Kidney glomerular epithelial cell (primary cell): ENCODE measurements around the gene MFSD6.
A peak's percentile ranks its signal among the peaks of the same experiment; 100 is the strongest.
"Not testable (repeated sequence)": the region's sequence is repeated elsewhere in the genome, so short reads cannot be mapped to it uniquely, and the experiment has no call there.

Source experiments
- DNase-seq: peaks from one replicate; lab custom pipeline; 2025; lab: John Stamatoyannopoulos, UW

The MFSD6 gene

DNA sequence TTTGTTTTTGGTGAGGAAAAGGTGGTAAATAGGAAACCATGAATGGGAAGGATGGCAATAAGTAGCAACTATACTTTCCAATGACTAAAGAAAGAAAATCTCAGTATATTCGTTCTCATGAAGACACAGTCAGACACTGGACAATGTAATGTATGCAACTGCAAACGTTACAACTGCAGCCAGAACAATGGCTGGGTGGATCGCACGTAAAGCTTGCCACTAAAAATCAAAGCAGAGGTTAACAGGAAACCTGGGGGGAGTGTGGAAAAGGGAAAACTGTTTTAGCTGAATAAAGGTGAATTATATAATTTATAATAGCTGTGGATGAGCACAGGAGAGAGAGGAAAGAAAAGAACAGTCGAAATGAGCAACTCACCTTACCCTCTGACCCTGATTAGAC lies 93.1 kb downstream of the MFSD6 start:
- no peak for DNase-seq

DNA sequence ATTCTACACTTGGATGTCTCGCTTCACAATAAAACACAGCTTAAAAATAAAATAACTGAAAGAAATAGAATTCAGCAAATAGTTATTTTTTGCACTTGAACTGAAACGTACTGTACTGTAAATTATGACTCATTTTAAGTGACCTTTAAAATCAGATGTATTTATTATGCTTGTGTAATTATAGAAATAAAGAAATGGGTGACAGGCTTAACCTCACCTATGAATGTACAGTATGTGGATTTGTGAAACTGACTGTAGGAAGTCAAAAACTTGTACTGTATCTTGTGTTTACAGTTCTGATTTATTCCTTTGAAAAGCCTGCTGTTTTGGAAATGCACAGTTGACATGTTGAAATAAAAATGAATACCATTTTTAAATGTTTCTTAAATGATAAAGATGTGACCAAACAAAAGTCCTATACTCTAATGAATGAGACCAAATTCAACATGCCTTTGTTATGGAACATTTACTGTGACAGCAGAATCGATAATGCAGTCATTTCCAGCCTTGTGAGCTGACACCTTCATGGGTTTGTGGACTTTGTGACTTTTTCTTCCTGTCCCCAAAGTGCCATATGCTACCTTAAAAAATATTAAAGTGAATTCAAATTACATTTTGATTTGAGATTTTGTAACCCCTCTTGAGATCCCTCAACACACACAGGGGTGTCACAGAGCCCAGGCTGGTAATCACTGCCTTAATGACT lies 93.7 kb downstream of the MFSD6 start:
- no peak for DNase-seq

DNA sequence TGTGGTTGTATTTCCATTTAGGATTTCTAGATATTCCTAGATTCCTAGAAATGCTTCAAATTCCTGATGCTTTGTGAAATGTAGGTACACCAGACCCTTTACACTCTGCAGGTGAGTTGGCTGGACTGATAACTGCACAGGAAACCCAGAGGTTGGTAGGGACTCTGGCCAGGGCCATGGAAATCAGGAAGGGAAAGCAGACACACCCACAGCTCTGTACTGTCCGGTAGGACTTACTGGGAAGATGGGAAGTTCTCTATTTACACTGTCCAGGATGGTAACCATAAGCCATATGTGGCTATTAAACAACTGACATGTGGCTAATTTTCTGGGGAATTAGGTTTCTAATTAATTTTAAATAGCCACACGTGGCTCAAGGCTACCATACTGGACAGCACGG lies 94.9 kb downstream of the MFSD6 start:
- DNase-seq: no peak

DNA sequence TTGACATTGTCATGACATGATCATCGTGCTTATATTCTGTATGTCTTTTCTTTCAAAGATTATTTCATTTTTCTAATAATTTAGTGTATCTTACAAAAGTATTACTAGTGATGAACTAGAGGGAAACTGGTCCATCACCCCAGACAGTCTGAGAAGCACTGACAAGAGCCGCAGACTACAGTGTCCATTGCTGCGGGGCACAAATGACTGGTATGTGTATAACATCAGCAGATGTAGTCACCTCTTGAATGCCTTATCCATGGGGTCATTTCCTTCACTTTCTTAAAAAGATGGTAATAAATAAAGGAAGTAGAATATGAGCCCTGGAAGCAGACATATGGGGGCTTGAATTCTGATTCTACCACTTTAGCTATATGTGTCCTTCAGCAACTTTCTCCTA lies 96.8 kb downstream of the MFSD6 start:
- no peak for DNase-seq

DNA sequence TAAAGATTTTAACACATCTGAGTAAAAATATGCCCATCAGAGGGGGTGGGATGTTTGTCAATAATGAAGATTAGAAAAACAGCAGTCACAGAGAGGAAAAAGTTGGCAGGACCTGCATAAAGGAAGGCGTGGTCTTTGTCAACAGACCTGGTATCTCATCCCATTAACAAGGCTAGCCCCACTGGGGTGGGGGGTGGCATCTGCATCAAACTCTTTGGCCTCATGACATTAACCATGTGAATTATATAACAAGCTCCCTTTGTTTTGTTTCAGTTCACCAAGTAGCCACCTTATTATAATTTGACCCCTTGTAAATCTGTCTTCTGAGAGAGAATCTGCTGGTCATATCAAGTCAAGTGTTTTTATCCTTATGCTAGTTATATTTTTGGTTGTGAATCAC lies 97.5 kb downstream of the MFSD6 start:
- DNase-seq: no peak

DNA sequence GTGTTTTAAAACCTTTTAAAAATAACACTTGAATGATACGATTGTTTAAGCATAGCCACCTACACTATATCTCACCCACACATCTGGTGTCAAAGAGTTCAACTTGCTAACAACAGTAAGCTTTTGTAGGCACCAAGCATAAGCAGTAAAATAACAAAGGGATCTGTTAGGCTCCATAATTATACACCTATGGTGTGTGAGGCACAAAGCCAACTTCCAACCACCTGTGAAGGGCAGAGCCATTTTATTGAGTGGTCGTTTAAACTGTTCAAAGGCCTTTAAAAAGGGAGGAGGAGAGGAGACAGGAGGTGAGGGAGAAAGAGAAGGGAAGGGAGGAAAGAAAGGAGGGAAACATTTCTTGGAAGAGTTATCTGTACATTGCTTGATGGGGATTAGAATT lies 98.5 kb downstream of the MFSD6 start:
- DNase-seq: no peak

DNA sequence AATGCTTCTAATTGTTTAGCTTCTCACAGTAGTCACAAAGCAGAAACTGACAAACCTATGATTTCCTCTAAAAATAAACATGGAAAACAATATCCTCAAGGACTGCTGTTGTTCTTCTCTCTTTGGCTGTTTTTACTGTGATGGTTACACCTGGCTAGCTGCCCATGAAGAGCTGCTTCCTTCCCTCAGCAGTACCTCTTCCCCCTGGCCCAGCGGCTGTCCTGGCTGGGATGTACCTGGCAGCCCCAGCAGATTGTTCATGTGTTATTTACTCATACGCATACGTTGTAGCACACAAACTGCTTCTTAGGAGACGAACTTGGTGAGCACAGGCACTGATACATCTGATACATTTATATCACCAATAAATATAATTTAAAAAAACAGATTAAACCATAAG lies 99.0 kb downstream of the MFSD6 start:
- DNase-seq: no peak

DNA sequence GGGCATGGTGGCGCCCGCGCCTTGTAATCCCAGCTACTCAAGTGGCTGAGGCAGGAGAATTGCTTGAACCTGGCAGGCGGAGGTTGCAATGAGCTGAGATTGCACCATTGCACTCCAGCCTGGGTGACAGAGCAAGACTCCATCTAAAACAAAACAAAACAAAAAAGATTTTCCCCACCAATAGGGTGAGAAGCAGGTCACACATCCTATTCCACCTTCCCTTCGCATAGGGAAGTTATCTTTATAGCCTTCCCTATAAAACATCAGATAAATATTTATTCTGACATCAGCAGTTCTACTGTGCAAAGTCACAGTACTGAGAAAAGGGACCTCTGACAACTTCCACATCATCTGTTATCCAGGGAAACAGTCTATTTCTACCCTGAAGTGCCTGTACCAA lies 101.7 kb downstream of the MFSD6 start:
- DNase-seq: not testable (repeated sequence)

DNA sequence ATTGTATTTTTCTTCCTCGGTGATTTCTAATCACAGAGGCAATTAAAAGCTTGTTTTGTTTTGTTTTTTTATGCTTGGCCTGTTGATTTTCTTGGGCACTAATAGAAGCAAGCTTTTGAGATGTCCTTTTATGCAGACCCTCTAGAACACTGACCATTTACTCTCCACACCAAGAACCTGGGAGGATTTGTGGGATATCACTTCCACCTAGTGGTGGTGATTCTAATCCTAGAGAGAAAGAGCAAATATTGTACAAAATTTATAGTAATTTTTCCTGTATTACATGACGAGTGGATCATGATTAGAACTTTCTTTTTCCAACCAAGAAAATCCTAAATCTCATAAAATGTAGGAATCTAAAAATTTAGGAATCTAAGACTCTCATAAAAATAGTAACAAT lies 102.9 kb downstream of the MFSD6 start:
- DNase-seq: peak; percentile 6

DNA sequence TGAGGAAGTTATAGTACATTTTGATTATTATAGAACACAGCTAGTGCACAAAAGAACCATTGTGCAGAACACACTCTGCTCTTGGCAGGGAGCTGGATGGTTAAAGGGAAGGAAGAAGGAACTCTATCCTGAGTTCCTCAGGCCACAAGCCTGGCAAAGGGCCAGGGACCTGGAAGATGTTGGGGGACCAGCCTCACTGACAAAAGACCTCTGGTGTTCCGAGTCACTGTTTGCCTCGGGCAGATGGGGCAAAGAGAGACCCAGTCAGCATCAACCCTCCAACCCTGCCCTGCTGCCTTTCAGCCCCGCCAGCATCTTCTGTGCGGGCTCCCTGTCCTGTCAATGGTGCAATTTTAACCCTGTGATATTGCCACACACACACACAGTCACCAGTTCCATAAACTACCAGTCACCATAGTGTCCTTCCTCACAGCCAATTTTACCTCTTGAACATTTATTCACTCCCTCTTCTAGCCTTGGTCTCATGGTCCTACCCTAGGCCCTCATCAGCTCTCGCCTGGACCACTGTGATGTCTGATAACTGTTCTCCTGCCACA lies 104.5 kb downstream of the MFSD6 start:
- no peak for DNase-seq

DNA sequence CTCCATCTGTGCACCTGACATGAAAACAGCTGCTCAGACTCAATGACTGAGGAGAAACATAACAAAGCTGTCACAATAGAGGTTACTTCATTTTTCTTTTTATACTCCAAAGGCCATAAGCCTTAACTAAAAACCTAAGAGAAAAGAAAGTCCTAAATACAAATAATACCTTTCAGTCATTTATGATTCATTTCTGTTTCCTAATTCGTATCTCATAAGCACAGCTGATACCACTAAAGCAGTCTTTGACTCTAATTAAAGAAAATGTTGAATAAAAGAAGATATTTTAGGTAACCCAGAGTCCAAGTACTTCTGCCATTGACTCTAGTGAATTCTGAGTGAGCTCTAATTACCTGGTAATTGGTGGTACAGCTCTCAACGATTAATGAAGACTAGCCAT lies 105.7 kb downstream of the MFSD6 start:
- no peak for DNase-seq

DNA sequence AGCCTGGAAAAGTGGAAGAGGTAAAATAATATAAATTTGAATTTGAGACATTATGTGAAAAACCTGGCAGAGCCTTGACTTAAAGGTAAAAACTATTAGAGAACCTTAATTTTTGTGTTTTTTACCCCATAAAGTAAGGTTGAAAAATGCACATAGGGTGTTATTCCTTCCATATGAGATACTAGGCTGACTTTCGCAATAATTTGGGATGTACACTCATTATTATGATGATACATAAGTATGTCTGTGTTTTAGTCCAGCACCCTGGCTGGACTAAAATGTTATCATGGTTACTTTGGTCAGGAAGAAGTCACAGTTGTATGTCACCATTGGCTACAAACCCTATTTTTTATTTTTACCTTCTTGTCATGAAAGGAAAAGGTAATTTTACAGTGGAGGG lies 106.5 kb downstream of the MFSD6 start:
- no peak for DNase-seq

DNA sequence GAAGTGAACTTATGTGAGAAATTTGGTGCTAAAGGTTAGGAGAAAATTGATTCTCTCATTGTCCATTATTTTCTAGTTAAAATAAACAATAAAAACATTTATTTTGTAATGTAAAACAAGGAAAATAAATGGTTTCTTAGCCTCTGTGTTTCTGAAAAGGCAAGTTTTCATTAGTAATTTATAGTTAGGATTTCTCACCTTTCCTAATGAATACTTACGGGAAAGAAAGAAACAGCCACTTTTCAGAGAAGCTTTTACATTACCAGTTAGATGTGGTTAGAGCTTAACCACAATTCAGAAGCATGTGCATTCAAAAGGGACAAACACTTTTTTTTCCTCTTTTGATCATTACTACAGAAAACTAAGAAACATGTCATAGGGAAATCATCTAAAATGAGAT lies 107.5 kb downstream of the MFSD6 start:
- DNase-seq: no peak

DNA sequence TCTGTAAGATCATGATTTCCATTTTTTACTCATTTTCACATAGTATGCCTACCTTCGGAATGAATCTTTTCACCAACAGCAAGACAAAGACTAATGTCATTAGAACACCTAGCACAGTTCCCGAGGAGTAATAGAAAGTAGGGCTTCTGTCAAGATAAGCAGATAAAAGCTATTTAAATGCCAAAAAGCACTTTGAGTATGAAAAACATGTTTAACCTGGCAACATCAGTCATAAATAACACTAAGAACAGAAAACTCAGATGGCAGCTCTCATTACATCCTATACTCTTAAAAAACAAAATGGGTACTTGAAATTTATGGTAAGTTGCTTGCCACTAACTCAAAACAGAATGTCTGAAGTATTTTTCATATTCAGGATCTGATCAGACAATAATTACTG lies 109.3 kb downstream of the MFSD6 start:
- DNase-seq: no peak

DNA sequence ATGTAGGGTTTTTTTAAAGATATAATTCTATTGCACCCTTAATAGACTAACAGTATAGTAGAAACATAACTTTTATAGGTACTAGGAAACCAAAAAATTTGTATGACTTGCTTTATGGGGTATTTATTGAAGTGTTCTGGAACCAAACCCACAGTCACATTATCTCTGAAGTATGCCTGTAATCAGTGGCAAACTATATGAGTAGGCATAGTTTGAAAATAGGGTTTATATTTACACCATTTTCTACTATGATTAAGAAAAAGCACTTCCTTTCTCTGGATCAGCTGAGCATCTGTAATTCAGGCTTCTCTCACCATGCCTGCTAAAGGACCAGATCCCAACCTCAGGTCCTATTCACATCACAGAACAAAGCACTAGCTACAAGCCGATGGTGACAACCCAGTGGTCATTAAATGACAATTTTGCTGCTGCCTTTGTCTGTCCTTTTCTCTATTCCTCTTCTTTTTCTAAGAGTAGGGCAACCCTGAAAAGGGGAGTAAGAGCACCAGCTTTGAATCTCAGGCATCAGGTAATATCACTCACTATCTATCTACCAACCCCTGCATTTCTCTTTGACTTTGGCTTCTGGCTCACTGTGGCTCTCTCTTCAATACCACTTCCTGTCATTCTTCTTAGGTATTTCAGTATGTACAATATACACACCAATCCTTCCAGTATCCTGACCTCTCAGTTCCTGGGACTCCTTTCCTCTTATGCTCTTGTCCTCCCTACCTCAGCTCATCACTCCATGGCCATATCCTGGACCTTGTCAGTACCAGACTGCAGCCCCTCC lies 112.0 kb downstream of the MFSD6 start:
- DNase-seq: no peak

DNA sequence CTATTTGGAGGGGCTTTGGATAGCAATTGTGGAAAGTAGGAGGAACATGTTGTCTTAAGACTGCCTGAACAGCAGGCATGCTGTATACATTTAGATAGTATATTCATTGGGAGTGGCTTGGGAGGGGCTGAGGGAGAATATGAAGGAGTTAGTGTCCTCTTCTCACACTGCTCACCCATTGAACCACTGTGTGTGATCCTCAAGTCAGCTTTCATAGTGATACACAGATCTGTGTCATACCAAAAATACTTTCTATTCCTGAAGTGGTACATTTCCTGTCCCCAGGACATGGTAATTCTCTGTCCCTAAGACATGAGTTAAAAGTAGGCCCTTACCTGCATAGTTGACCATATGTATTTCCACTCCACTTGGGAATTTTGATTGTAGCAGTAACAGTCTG lies 116.8 kb downstream of the MFSD6 start:
- no peak for DNase-seq

DNA sequence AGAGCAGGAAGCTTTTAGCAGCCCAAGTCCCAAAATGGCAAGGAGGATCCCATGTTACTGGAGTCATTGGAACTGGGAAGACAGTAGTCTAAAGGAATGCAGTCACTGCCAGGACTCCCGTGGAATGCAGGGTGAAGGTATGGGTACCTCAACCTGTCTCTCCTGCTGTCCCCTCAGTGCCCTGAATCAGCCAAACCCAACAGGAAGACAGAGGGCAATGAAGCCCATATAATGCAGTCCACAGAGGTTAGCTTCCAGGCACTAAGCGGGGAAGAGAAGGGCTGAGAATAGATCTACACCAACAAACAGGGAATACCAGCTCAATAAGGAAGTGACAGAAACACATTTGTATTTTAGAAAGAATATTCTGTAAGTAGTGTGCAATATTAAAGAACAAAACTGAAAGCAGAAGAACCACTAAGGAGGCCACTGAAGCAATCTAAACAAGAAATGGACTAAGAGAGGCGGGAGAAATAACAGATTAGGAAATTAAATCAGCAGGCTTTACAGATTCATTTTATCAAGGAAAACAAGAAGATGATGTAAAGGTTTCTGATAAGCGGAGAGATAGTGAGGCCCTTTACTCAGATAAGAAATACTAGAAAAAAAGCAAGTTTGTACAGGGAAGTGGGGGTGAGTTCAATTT lies 118.1 kb downstream of the MFSD6 start:
- no peak for DNase-seq

DNA sequence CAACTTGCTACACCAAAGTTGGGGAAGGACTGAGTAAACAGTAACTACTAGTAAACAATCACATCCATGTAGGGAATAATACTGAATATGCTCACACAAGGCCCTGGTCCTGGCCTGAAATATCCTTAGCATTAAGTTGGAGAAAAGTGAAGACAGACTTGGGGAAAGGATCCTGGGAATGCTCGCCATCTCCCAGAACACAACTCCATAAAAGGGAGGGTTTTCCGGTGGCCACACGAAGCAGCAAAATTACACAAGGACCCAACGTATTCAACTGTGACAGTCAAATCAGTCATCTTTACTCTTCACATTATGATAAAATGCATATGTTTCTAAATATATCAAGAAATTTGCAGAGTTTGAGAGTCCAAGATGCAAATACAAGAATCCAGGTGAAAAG lies 119.1 kb downstream of the MFSD6 start:
- DNase-seq: no peak

DNA sequence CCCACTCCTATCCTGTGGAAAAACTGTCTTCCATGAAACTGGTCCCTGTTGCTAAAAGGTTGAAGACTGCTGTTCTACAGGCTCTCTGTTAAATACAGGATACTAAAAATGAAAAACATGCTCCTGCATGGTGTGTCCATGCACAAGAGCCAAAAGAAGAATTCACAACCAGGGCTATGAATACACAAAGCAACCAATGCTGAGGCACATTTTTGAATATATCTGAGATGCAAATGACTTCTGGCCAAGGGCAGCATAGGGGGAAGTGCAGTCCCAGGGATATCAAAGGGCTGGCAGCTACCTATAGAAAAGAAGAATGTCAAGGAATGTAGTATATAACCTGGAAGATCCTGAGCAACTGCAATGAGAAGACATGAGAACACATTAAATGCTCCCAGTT lies 119.8 kb downstream of the MFSD6 start:
- DNase-seq: no peak

DNA sequence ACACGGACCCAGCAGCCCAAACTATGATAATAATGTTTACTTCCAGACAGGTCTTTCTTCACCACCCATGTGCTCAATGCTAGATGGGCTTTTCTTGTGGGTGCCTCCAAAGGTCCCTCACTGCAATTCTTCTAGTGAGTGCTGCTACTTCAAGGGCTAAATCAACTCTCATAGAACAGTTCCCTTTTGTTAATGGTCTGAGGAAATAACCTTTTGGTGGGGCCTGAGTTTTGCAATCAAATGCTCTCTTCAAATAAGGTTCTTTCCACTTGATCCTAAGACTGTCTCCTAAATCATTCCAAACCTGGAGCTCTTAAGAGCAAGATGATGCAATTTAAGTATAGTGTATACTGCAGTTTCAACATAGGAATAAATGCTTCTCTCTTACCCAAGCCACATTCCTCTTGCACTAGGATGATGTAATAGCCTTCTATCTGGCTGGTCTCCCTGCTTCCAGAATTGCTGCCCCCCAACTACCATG lies 120.4 kb downstream of the MFSD6 start:
- no peak for DNase-seq

DNA sequence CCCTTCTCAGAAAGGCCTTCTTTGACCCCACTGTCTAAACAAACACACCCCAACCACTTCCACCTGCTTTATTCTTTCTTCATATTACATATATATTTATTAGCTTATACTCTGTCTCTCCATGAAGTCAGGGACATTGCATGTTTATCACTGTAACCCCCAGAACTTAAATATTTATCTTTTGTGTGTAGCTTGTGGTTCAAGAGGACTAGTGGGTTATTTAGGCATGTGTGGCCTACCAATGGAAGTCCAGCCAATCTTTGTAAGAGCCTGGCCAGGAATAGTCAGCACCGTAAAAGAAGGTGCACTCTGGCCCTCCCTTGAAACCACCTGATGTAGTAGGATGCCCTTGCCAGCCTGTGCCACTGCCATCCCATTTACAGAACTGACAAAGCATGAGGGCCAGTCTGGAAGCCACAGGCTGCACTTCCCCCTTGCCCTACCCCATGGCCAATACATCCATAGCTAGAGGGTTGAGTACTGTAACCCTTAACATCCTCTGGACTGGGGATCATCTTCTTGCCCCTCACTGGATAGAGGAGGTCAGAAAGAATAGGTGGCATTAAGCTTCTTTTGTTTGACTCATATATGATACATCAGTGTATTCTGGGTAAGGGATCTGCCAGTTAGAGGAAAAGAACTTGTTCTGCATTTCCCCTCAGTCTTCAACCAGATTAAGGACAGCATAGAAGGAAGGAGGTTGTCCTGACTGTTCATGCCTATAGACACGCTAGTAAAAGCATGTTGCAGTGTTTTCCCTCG lies 121.5 kb downstream of the MFSD6 start:
- no peak for DNase-seq

DNA sequence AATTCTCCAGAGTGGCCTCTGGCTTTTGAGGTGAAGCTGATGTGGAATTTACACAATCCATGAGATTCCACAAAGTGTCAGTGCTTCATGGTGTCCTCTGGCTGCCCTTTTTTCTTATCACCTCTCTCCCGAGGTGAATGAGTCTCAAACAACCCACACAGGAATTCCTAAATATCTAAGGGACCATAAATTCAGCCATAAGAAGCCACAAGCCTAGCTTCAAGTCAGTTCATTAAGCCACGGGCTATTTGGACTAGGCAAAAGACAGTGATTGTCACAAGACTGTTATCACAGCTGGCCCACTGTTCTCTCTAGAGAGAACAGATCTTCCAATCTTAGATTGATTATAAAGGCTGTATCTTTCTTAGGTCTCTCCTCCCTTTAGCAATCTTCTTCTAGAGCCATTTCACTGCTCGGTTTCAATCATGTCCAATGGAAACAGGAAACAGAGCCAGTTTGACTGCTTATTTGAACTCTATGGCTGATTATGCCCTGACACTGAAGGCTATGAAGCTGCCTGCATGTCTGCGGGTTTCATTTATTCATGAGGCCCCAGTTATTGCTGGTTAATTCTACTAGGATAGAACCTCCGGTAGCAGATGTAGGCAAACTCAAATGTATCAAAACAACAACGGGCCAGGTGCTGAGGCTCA lies 122.2 kb downstream of the MFSD6 start:
- DNase-seq: no peak
